ENCODE results near the gene NR2E1.

Gene NR2E1

GRCh38 chr6:108171291-108171917 lies 5.6 kb downstream of the NR2E1 start:
- no peak for DNase-seq (ENCODE audit: extremely low read depth in 1 of 2, low read depth in 1 of 2)

- DNase-seq (ENCODE audit: extremely low read depth in 1 of 2, low read depth in 1 of 2) = no peak
These were observed 6.2 kb downstream of the NR2E1 start for GRCh38 chr6:108171918-108172516.

- no peak for DNase-seq (ENCODE audit: extremely low read depth in 1 of 2, low read depth in 1 of 2)
These were observed 8.8 kb downstream of the NR2E1 start for GRCh38 chr6:108174371-108175175.

GRCh38 chr6:108175176-108175591 lies 9.4 kb downstream of the NR2E1 start:
- no peak for DNase-seq (ENCODE audit: extremely low read depth in 1 of 2, low read depth in 1 of 2)

GRCh38 chr6:108175592-108176279 lies 9.9 kb downstream of the NR2E1 start:
- DNase-seq (ENCODE audit: extremely low read depth in 1 of 2, low read depth in 1 of 2) = no peak

- DNase-seq (ENCODE audit: extremely low read depth in 1 of 2, low read depth in 1 of 2) = no peak
These were observed 10.7 kb downstream of the NR2E1 start for GRCh38 chr6:108176281-108177089.

GRCh38 chr6:108179741-108180140 lies 13.9 kb downstream of the NR2E1 start:
- DNase-seq (ENCODE audit: extremely low read depth in 1 of 2, low read depth in 1 of 2) = no peak

GRCh38 chr6:108180266-108180665 lies 14.4 kb downstream of the NR2E1 start:
- no peak for DNase-seq (ENCODE audit: extremely low read depth in 1 of 2, low read depth in 1 of 2)

GRCh38 chr6:108180776-108181175 lies 15.0 kb downstream of the NR2E1 start:
- no peak for DNase-seq (ENCODE audit: extremely low read depth in 1 of 2, low read depth in 1 of 2)

- DNase-seq (ENCODE audit: extremely low read depth in 1 of 2, low read depth in 1 of 2) = no peak
These were observed 20.4 kb downstream of the NR2E1 start for GRCh38 chr6:108186226-108186625.

GRCh38 chr6:108187519-108187918 lies 21.7 kb downstream of the NR2E1 start:
- no peak for DNase-seq (ENCODE audit: extremely low read depth in 1 of 2, low read depth in 1 of 2)

- no peak for DNase-seq (ENCODE audit: extremely low read depth in 1 of 2, low read depth in 1 of 2)
These were observed 27.3 kb downstream of the NR2E1 start for GRCh38 chr6:108193131-108193530.

- no peak for DNase-seq (ENCODE audit: extremely low read depth in 1 of 2, low read depth in 1 of 2)
These were observed 28.0 kb downstream of the NR2E1 start for GRCh38 chr6:108193835-108194234.

GRCh38 chr6:108194503-108194902 lies 28.7 kb downstream of the NR2E1 start:
- no peak for DNase-seq (ENCODE audit: extremely low read depth in 1 of 2, low read depth in 1 of 2)

- DNase-seq (ENCODE audit: extremely low read depth in 1 of 2, low read depth in 1 of 2) = no peak
These were observed 29.4 kb downstream of the NR2E1 start for GRCh38 chr6:108195209-108195608.

GRCh38 chr6:108198761-108199498 lies 33.1 kb downstream of the NR2E1 start:
- no peak for DNase-seq (ENCODE audit: extremely low read depth in 1 of 2, low read depth in 1 of 2)

- DNase-seq (ENCODE audit: extremely low read depth in 1 of 2, low read depth in 1 of 2) = no peak
These were observed 34.4 kb downstream of the NR2E1 start for GRCh38 chr6:108200186-108200585.

- no peak for DNase-seq (ENCODE audit: extremely low read depth in 1 of 2, low read depth in 1 of 2)
These were observed 34.8 kb downstream of the NR2E1 start for GRCh38 chr6:108200631-108201030.

- DNase-seq (ENCODE audit: extremely low read depth in 1 of 2, low read depth in 1 of 2) = no peak
These were observed 37.6 kb downstream of the NR2E1 start for GRCh38 chr6:108203189-108204112.
